Colonic mucosa (tissue), 4 donors: ENCODE data around the gene ZNF714. TPM values are rescaled to one million over a fixed set of nuclear protein-coding genes. Genes with fewer than 3 reads are reported as not detected.

Experiments used
- DNase-seq: peaks from one replicate; pipeline ENCODE4 v3.0.0-alpha.2; 2020
- H3K27ac ChIP-seq: fragments of 200-600 bp; one replicate; pipeline ENCODE4 v1.8.0; 2021
- H3K27me3 ChIP-seq: fragments of 200-600 bp; one replicate; pipeline ENCODE4 v1.8.0; 2021
- H3K36me3 ChIP-seq: fragments of 200-600 bp; one replicate; pipeline ENCODE4 v1.8.0; 2021
- H3K4me1 ChIP-seq: fragments of 200-600 bp; one replicate; pipeline ENCODE4 v1.8.0; 2021; ENCODE audit warnings: mild to moderate bottlenecking
- H3K4me3 ChIP-seq: fragments of 200-600 bp; one replicate; pipeline ENCODE4 v1.8.0; 2021
- H3K9ac ChIP-seq, 2 donors: one replicate each; pipeline ENCODE4 v1.7.0; 2013; ENCODE audit warnings: control low read depth in 2 of 2, low read depth in 2 of 2, low read length in 2 of 2
- H3K9me3 ChIP-seq: fragments of 200-600 bp; one replicate; pipeline ENCODE4 v1.8.0; 2021
- CTCF ChIP-seq: fragments of 200-600 bp; IDR thresholded peaks from one replicate; pipeline ENCODE4 v1.8.0; 2022; ENCODE audit warnings: antibody characterized with exemption, mild to moderate bottlenecking
- intact Hi-C: fragments of 100-400 bp; cut with DNase I; formaldehyde crosslinking; loops from one replicate; pipeline ENCODE4 v1.14.1; 2022
- total RNA-seq, 2 donors: library from RNA; stranded (reverse); fragmentation: NEBNext Ultra II Directional in 1 of 2; extraction: Animal tissue kit (Norgen Biotek cat#: 25700) in 1 of 2; gene quantifications; one replicate each; pipeline ENCODE4 v1.2.1, GENCODE V29; 2021
- donor health status: healthy.
- donor health status: DM: no; HTN: no; CAD: no.
- donor health status: DM: no; HTN: no; CAD: no.

The ZNF714 gene
- total RNA-seq, 2 donors from 2014 or later: 10.9 to 19.0 TPM

GRCh38 chr19:21117041-21117907 is 35.3 kb downstream of the ZNF714 start:
- no peak for TF ChIP-seq CTCF
- no peaks in the 10 kb centered on the region for H3K36me3 ChIP-seq
- intact Hi-C loops: no loop called here

GRCh38 chr19:21126078-21126477 is 44.1 kb downstream of the ZNF714 start:
- intact Hi-C loops: no loop called here
- no peaks in the 10 kb centered on the region for H3K9me3 ChIP-seq
- DNase-seq: no peak
- no peaks in the 10 kb centered on the region for H3K27me3 ChIP-seq
- H3K4me3 ChIP-seq: no peak overlapping the region
- no peak overlapping the region for H3K9ac ChIP-seq
- no peaks in the 10 kb centered on the region for H3K36me3 ChIP-seq
- no peaks in the 10 kb centered on the region for H3K4me1 ChIP-seq
- no peak overlapping the region for H3K27ac ChIP-seq
- TF ChIP-seq CTCF: no peak

More at GRCh38 chr19:21117041-21117907, 35.3 kb downstream of the ZNF714 start:
- H3K27me3 ChIP-seq: no peaks in the 10 kb centered on the region
- H3K9me3 ChIP-seq: peaks cover 4% of the 10 kb centered on the region
- H3K4me1 ChIP-seq: no peaks in the 10 kb centered on the region
- H3K9ac ChIP-seq: no peak overlapping the region
- H3K27ac ChIP-seq: no peak overlapping the region
- H3K4me3 ChIP-seq: no peak overlapping the region
- no peak for DNase-seq

GRCh38 chr19:21127001-21127400 is 45.0 kb downstream of the ZNF714 start:
- H3K9me3 ChIP-seq: no peaks in the 10 kb centered on the region
- no peak overlapping the region for H3K9ac ChIP-seq
- no peak for DNase-seq
- intact Hi-C loops: no loop called here
- no peaks in the 10 kb centered on the region for H3K27me3 ChIP-seq
- no peak for TF ChIP-seq CTCF
- no peaks in the 10 kb centered on the region for H3K36me3 ChIP-seq
- no peak overlapping the region for H3K4me3 ChIP-seq
- no peaks in the 10 kb centered on the region for H3K4me1 ChIP-seq
- no peak overlapping the region for H3K27ac ChIP-seq

- intact Hi-C loops: no loop called here
- no peak overlapping the region for H3K27ac ChIP-seq
- DNase-seq: no peak
- H3K4me1 ChIP-seq: no peaks in the 10 kb centered on the region
- no peak for TF ChIP-seq CTCF
- no peaks in the 10 kb centered on the region for H3K36me3 ChIP-seq
- no peak overlapping the region for H3K4me3 ChIP-seq
- no peaks in the 10 kb centered on the region for H3K27me3 ChIP-seq
- no peaks in the 10 kb centered on the region for H3K9me3 ChIP-seq
- H3K9ac ChIP-seq: no peak overlapping the region
These were observed 45.9 kb downstream of the ZNF714 start for GRCh38 chr19:21127898-21128297.

GRCh38 chr19:21128901-21129698 is 47.1 kb downstream of the ZNF714 start:
- no peak for DNase-seq
- Histone ChIP-seq H3K4me3 (no peak overlapping the region), H3K36me3 (no peaks in the 10 kb centered on the region), H3K27me3 (no peaks in the 10 kb centered on the region), H3K9me3 (no peaks in the 10 kb centered on the region), H3K9ac (no peak overlapping the region), H3K4me1 (no peaks in the 10 kb centered on the region), H3K27ac (no peak overlapping the region)
- intact Hi-C loops: no loop called here
- TF ChIP-seq CTCF: no peak
